Esophagus muscularis mucosa (tissue), 4 donors: ENCODE results near the gene UHRF1.

ENCODE experiments used
- CTCF ChIP-seq, 3 experiments: fragments of 200-600 bp in 2 of 3; fragments of 450-650 bp in 1 of 3; sonication (generic) in 2 of 3; IDR thresholded peaks; one replicate each; pipeline ENCODE4 v1.5.1; 2017 to 2019; ENCODE audit warnings: antibody characterized with exemption in 3 of 3, mild to moderate bottlenecking in 2 of 3, moderate library complexity in 1 of 3
- EP300 ChIP-seq: sonication (generic); formaldehyde crosslinking; IDR thresholded peaks from one replicate; pipeline ENCODE4 v1.6.1; 2017; ENCODE audit warnings: antibody characterized with exemption
- POLR2A ChIP-seq: fragments of 450-650 bp; IDR thresholded peaks from one replicate; pipeline ENCODE4 v1.6.1; 2017; ENCODE audit warnings: antibody characterized with exemption, moderate library complexity, mild to moderate bottlenecking, low read depth
- POLR2AphosphoS5 ChIP-seq, 2 donors: sonication (generic); formaldehyde crosslinking; IDR thresholded peaks; one replicate each; pipeline ENCODE4 v1.6.1; 2017; ENCODE audit warnings: antibody characterized with exemption in 2 of 2

DNA sequence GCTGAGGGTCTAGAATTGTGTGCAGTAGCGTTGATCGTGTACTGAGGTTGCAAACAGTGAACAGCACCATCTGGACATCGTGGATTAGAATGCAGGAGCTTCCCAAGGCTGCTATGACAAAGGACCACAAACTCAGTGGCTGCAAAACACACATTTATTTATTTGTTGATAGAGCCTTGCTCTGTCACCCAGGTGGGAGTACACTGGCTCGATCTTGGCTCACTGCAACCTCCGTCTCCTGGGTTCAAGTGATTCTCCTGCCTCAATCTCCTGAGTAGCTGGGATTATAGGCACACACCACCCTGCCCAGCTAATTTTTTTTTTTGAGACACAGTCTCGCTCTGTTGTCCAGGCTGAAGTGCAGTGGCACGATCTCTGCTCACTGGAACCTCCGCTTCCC, 2.3 kb upstream of the UHRF1 start:
- TF ChIP-seq CTCF (IDR thresholded peaks at IDR 0.05) (no peak), EP300 (no peak), POLR2A (no peak), POLR2AphosphoS5 (IDR thresholded peaks at IDR 0.05) (no peak)
